Ectodermal cell (in vitro differentiated cells): ENCODE measurements around the gene LRP1B.
"Not testable (repeated sequence)": the region's sequence is repeated elsewhere in the genome, so short reads cannot be mapped to it uniquely, and the experiment has no call there.

ENCODE experiments used
- H3K27ac ChIP-seq: 2 replicates; pipeline ENCODE4 v1.7.0; 2013; ENCODE audit warnings: mild to moderate bottlenecking, low read depth, low read length; ENCODE audit not compliant: insufficient read depth, poor library complexity, severe bottlenecking
- H3K27me3 ChIP-seq: 2 replicates; pipeline ENCODE4 v1.7.0; 2013; ENCODE audit warnings: mild to moderate bottlenecking, low read length; ENCODE audit not compliant: insufficient read depth, control insufficient read depth, poor library complexity, severe bottlenecking
- H3K36me3 ChIP-seq: one replicate; pipeline ENCODE4 v1.7.0; 2013; ENCODE audit warnings: low read length; ENCODE audit not compliant: control insufficient read depth, insufficient read depth
- H3K4me1 ChIP-seq: one replicate; pipeline ENCODE4 v1.7.0; 2013; ENCODE audit warnings: low read length; ENCODE audit not compliant: control insufficient read depth, insufficient read depth
- H3K4me3 ChIP-seq: 2 replicates; pipeline ENCODE4 v1.7.0; 2013; ENCODE audit warnings: low read depth, low read length, control low read depth; ENCODE audit not compliant: insufficient read depth
- H3K9me3 ChIP-seq: 2 replicates; pipeline ENCODE4 v1.7.0; 2013; ENCODE audit warnings: mild to moderate bottlenecking, low read length, moderate library complexity; ENCODE audit not compliant: control insufficient read depth
- WGBS, 2 experiments: methylation state at CpG; one replicate each; pipeline ENCODE4 v1.1.7; 2013; ENCODE audit warnings: missing lambda C conversion rate in 2 of 2; 5-methylcytosine and 5-hydroxymethylcytosine counted together

The LRP1B gene

DNA sequence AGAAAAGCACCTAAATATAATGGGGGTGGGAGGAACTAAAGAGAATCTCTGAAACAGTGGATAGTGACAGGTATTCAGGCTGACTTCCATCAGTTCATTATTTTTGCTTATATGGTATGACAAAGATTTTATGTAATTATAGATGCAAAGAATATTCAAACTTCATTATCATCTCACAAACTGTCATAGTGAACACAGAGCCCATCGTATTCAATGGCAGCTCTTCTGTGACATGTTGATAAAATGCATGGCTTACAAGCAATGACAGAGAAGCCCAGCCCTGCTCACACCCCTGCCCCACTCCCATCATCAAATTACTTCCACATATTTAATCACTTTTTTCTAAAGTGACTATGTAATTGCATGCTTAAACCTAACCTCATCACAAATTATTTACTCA is 904.3 kb downstream of the LRP1B start:
- Histone ChIP-seq H3K27me3 (no peaks in the 10 kb centered on the region), H3K27ac (no peak overlapping the region), H3K4me3 (no peak overlapping the region), H3K36me3 (no peaks in the 10 kb centered on the region), H3K9me3 (no peaks in the 10 kb centered on the region), H3K4me1 (no peaks in the 10 kb centered on the region)
- 89 to 100% methylated on average over 1 of the region's 1 CpG for WGBS, 2 experiments

DNA sequence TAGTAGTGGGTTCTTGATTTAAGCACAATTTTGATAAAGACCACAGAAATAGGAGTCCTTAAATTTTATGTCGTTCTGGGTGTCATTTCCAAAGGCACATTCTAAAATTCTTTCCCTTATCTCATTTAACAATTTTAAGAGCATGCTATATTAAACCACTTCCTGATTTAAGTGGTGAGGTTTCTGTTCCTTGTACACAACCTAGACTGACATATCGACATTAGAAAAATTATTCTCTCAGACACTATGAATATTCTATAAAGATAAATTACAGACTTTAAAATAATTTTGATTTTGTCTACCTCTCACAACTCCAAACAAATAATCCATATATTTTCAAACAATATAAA is 923.8 kb downstream of the LRP1B start:
- Histone ChIP-seq H3K9me3 (no peaks in the 10 kb centered on the region), H3K27ac (no peak overlapping the region), H3K27me3 (no peaks in the 10 kb centered on the region), H3K4me3 (no peak overlapping the region), H3K36me3 (no peaks in the 10 kb centered on the region), H3K4me1 (no peaks in the 10 kb centered on the region)
- 80 to 100% methylated on average over 1 to 2 of the region's 2 CpGs for WGBS, 2 experiments

DNA sequence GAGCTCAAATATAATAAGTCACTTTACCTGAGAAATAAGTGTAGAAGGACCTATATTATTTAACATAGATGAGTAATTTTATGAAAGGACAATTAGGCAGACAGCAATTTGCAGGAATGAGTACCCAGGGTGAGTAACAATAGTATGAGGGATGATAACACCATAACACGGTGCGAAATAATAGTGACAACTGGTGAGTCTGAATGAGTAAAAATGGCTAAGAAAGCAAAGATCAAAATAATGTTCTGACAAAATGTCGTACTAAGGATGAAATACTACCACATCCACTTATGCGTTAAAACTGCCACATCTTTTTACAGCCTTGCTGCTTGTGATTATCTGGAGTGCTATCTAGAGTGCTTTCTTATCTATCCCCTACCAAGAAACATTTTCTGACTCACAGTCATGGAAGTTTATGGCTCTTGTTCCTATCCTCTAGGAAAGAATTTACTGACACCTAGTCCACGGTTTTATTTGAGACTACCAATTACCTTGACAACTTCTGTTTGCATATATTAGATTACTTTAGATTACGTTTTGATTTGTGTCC is 929.7 kb downstream of the LRP1B start:
- H3K9me3 ChIP-seq, result no peaks in the 10 kb centered on the region
- H3K36me3 ChIP-seq, result no peaks in the 10 kb centered on the region
- 93 to 99% methylated on average over 4 to 5 of the region's 6 CpGs for WGBS, 2 experiments
- no peak overlapping the region for H3K4me3 ChIP-seq
- no peak overlapping the region for H3K27ac ChIP-seq
- H3K4me1 ChIP-seq, result no peaks in the 10 kb centered on the region
- no peaks in the 10 kb centered on the region for H3K27me3 ChIP-seq

DNA sequence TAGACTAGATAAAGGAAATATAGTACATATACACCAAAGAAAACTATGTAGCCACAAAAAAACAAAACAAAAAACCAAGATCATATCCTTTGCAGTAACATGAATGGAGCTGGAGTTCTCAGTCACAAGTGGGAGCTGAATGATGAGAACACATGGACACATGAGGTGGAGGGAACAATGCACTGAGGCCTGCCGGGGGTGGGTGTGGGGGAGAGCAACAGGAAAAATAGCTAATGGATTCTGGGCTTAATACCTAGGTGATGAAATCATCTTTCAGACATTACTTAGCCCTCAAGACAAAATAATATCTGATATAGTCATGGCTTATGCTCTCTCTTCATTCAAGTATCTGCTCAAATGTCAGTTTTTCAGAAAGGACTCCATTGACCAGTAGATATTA is 930.6 kb downstream of the LRP1B start:
- no peaks in the 10 kb centered on the region for H3K27me3 ChIP-seq
- H3K27ac ChIP-seq, result no peak overlapping the region
- H3K9me3 ChIP-seq, result no peaks in the 10 kb centered on the region
- no peak overlapping the region for H3K4me3 ChIP-seq
- 95 to 100% methylated on average over 1 of the region's 1 CpG for WGBS, 2 experiments
- no peaks in the 10 kb centered on the region for H3K4me1 ChIP-seq
- no peaks in the 10 kb centered on the region for H3K36me3 ChIP-seq

DNA sequence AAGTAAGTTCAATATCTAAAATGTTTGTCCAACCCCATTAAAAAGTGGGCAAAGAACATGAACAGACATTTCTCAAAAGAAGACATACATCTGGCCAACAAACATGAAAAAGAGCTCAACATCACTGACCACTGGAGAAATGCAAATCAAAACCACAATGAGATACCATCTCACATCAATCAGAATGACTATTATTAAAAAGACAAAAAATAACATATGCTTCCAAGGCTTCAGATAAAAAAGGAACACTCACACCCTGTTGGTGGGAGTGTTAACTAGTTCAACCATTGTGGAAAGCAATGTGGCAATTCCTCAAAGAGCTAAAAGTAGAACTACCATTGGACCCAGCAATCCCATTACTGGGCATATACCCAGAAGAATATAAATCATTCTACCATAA is 931.1 kb downstream of the LRP1B start:
- H3K4me1 ChIP-seq, result no peaks in the 10 kb centered on the region
- H3K9me3 ChIP-seq, result no peaks in the 10 kb centered on the region
- H3K36me3 ChIP-seq, result no peaks in the 10 kb centered on the region
- no peaks in the 10 kb centered on the region for H3K27me3 ChIP-seq
- H3K27ac ChIP-seq, result no peak overlapping the region
- no peak overlapping the region for H3K4me3 ChIP-seq

DNA sequence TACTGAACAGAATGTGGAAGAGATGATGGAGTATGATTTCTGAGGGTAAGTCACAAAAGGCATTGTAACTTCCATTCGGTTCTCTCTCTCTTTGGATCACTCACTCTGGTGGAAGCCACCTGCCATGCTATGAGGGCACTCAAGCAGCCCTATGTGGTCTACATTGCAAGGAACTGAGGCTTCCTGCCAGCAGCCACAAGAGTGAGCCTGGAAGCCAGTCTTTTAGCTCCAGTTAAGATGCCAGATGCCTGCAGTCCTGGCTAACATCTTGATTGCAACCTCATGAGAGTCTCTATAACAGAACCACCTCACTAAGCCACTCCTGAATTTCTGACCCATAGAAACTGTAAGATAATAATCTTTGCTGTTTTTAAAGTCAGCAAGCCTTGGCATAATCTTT is 935.7 kb downstream of the LRP1B start:
- 89 to 94% methylated on average over 1 of the region's 1 CpG for WGBS, 2 experiments
- no peaks in the 10 kb centered on the region for H3K36me3 ChIP-seq
- H3K4me1 ChIP-seq, result no peaks in the 10 kb centered on the region
- H3K27ac ChIP-seq, result no peak overlapping the region
- no peaks in the 10 kb centered on the region for H3K27me3 ChIP-seq
- no peak overlapping the region for H3K4me3 ChIP-seq
- no peaks in the 10 kb centered on the region for H3K9me3 ChIP-seq

DNA sequence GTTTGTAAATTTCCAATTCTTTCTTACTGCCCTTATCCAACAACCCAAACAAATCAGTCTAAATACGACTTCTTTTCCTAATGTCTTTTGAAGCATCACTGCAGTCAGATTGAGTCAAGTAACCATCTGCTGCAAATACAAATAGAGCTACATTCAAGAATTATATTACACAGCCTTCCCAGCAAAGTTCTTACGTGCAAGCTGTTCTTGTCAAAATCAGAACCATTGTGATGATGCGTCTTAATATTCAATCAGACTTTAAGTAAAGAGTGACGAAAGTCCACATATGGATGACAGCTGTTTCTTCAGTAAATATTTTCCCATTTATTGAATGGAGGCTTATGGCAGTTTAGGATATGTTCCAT is 943.8 kb downstream of the LRP1B start:
- Histone ChIP-seq H3K4me1 (no peaks in the 10 kb centered on the region), H3K27ac (no peak overlapping the region), H3K9me3 (no peaks in the 10 kb centered on the region), H3K4me3 (no peak overlapping the region), H3K27me3 (no peaks in the 10 kb centered on the region), H3K36me3 (no peaks in the 10 kb centered on the region)
- WGBS, 2 experiments, result 58 to 69% methylated on average over 4 of the region's 4 CpGs

DNA sequence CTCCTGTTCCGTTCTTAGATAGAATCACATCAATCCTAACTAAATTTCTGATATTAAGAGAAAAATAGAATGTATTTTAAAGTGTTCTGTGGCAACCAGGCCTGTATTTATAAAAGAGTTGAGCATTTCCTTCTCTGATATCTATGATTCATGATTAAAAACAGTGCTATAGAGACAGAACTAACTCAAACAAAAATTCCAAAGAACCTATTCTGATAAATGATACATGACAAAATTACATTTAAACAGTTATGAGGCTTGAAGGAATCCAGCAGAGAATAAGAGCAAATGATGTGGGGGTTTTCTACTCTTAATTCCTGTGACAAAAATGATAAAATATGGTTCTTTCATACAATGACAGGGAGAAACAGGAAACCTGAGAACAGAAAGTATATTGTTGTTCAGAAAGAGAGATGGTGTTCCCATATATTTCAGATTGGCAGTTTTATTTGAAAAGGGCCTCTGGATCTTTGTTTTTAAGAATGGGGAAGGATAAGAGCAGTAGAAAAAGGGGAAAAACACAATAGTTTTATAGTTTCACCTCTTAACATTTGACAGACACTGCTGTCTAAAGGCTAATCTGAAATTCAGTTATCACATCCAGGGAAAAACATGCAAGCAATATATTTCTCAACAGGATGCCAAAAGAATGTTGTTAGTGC is 944.3 kb downstream of the LRP1B start:
- Histone ChIP-seq H3K9me3 (no peaks in the 10 kb centered on the region), H3K27ac (no peak overlapping the region), H3K4me3 (no peak overlapping the region), H3K36me3 (no peaks in the 10 kb centered on the region), H3K4me1 (no peaks in the 10 kb centered on the region), H3K27me3 (no peaks in the 10 kb centered on the region)
- no CpG with 5 or more reads among the region's 1 CpG for WGBS, 2 experiments

DNA sequence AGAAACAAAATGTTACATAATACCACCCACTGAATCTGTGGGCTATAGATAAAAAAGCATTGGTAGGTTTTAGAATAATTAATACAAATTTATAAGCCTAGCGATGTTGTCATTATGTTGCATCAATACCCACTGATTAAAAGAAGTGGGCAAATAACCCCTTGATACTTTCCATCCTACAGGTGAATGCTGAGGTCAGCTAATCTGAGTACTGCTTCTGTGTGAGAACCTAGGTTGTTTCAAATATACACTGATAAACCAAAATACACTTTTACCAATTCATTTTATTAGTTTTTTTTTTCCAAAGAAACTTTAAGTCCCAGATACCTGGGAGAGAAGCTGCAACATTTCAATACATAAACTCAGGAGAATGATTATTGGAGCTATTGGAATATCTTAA is 948.6 kb downstream of the LRP1B start:
- Histone ChIP-seq H3K27me3 (no peaks in the 10 kb centered on the region), H3K4me1 (no peaks in the 10 kb centered on the region), H3K27ac (no peak overlapping the region), H3K9me3 (no peaks in the 10 kb centered on the region), H3K36me3 (no peaks in the 10 kb centered on the region), H3K4me3 (no peak overlapping the region)
- WGBS, 2 experiments, result 100% methylated on average over 1 of the region's 1 CpG; no CpG with 5 or more reads in 1 of the 2 experiments

DNA sequence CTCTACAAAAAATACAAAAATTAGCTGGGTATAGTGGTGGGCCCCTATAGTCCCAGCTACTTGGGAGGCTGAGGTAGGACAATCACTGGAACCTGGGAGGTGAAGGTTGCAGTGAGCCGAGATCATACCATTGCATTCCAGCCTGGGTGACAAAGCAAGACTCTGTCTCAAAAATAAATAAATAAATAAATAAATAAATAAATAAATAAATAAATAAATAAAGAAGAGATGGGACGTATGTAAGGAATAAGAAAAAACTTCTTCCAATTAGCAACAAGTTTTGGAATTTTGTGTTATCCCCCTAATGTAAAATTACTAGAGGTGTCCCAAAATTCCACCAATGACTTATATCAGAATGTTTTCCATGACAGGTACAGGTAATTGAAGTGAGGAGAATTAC is 961.7 kb downstream of the LRP1B start:
- not testable (repeated sequence) for H3K27me3 ChIP-seq, H3K4me3 ChIP-seq, H3K27ac ChIP-seq, H3K4me1 ChIP-seq, H3K9me3 ChIP-seq, H3K36me3 ChIP-seq
- 90% methylated on average over 2 of the region's 2 CpGs; no CpG with 5 or more reads in 1 of the 2 experiments for WGBS, 2 experiments

DNA sequence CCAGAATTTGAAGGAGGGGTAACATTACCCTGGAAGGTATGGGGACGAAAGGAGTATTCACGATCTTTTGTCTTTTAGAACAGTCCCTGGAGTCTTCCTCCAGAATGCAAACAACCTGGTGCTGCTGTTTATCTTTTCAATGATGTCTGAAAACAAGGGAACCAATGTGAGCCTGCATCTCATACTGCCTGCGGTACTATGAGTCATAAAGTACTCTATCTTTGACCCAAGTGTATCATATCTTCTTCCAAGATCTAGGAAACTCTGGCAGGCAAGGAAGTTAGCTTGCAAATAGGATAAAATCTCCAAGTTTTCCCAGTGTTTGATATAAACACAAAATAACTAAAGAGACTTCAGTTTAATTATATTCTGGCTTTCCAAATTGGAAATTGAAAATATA is 968.5 kb downstream of the LRP1B start:
- no peaks in the 10 kb centered on the region for H3K36me3 ChIP-seq
- H3K27ac ChIP-seq, result no peak overlapping the region
- WGBS, 2 experiments, result 60 to 61% methylated on average over 3 of the region's 3 CpGs
- H3K4me3 ChIP-seq, result no peak overlapping the region
- H3K27me3 ChIP-seq, result no peaks in the 10 kb centered on the region
- H3K9me3 ChIP-seq, result no peaks in the 10 kb centered on the region
- H3K4me1 ChIP-seq, result no peaks in the 10 kb centered on the region
